ENCODE data around the gene LCOR. TPM values are rescaled to one million over a fixed set of nuclear protein-coding genes. Genes with fewer than 3 reads are reported as not detected.
A peak's percentile ranks its signal among the peaks of the same experiment; 100 is the strongest.
"Not testable (repeated sequence)": the region's sequence is repeated elsewhere in the genome, so short reads cannot be mapped to it uniquely, and the experiment has no call there.

Gene LCOR
- polyA plus RNA-seq, 6 donors from 2014 or later, result 26.7 to 68.2 (median 47.2) TPM

- peaks cover 0 to 10% of the 10 kb centered on the region in 2 donors for H3K36me3 Mint-ChIP-seq
- DNase-seq (no peak), ATAC-seq (ENCODE audit: low read depth in 2 of 2) (no peak)
- H3K4me1 Mint-ChIP-seq, result peaks cover 8 to 19% (median 12%) of the 10 kb centered on the region in 3 donors
- H3K27ac Mint-ChIP-seq, result peak overlapping the region in 2 of 6 donors; percentile 42 to 62
- no peaks in the 10 kb centered on the region for H3K27me3 Mint-ChIP-seq
- no peaks in the 10 kb centered on the region for H3K9me3 Mint-ChIP-seq
- H3K4me3 Mint-ChIP-seq, result peak overlapping the region in 1 of 8 donors; percentile 12
Measured at GRCh38 chr10:96935810-96936209, 103.7 kb downstream of the LCOR start.

GRCh38 chr10:96943161-96943560, 111.1 kb downstream of the LCOR start:
- not testable (repeated sequence) for H3K4me3 Mint-ChIP-seq

GRCh38 chr10:96947036-96947435, 114.9 kb downstream of the LCOR start:
- H3K9me3 Mint-ChIP-seq, result no peaks in the 10 kb centered on the region
- DNase-seq (no peak), ATAC-seq (ENCODE audit: low read depth in 2 of 2) (no peak)
- peaks cover 4 to 9% (median 8%) of the 10 kb centered on the region in 3 donors for H3K4me1 Mint-ChIP-seq
- H3K36me3 Mint-ChIP-seq, result peaks cover 0 to 10% of the 10 kb centered on the region in 2 donors
- H3K4me3 Mint-ChIP-seq, result no peak overlapping the region
- no peaks in the 10 kb centered on the region for H3K27me3 Mint-ChIP-seq
- peak overlapping the region in 3 of 6 donors; percentile 19 to 82 (median 42) for H3K27ac Mint-ChIP-seq

More at GRCh38 chr10:96943161-96943560, 111.1 kb downstream of the LCOR start:
- H3K36me3 Mint-ChIP-seq, result peaks cover 0 to 14% of the 10 kb centered on the region in 2 donors
- DNase-seq; H3K27ac Mint-ChIP-seq; H3K27me3 Mint-ChIP-seq; ATAC-seq (ENCODE audit: low read depth in 2 of 2); H3K9me3 Mint-ChIP-seq; H3K4me1 Mint-ChIP-seq: not testable (repeated sequence)

- Mint-ChIP-seq H3K27ac (peak overlapping the region in 3 of 6 donors; percentile 65 to 92 (median 66)), H3K4me3 (peak overlapping the region in 1 of 8 donors; percentile 55), H3K4me1 (peaks cover 4 to 9% (median 8%) of the 10 kb centered on the region in 3 donors), H3K9me3 (no peaks in the 10 kb centered on the region), H3K27me3 (no peaks in the 10 kb centered on the region), H3K36me3 (peaks cover 0 to 7% of the 10 kb centered on the region in 2 donors)
- DNase-seq (no peak), ATAC-seq (ENCODE audit: low read depth in 2 of 2) (no peak)
Measured at GRCh38 chr10:96949039-96949683, 117.1 kb downstream of the LCOR start.

GRCh38 chr10:96951954-96952353, 119.9 kb downstream of the LCOR start:
- H3K9me3 Mint-ChIP-seq, result no peaks in the 10 kb centered on the region
- DNase-seq (no peak), ATAC-seq (ENCODE audit: low read depth in 2 of 2) (no peak)
- no peak overlapping the region for H3K4me3 Mint-ChIP-seq
- H3K4me1 Mint-ChIP-seq, result peaks cover 0 to 4% (median 0%) of the 10 kb centered on the region in 3 donors
- H3K27ac Mint-ChIP-seq, result peak overlapping the region in 3 of 6 donors; percentile 41 to 79 (median 43)
- H3K27me3 Mint-ChIP-seq, result no peaks in the 10 kb centered on the region
- H3K36me3 Mint-ChIP-seq, result peaks cover 0 to 11% of the 10 kb centered on the region in 2 donors

GRCh38 chr10:96955794-96956193, 123.7 kb downstream of the LCOR start:
- peaks cover 0 to 11% of the 10 kb centered on the region in 2 donors for H3K36me3 Mint-ChIP-seq
- no peak for ATAC-seq (ENCODE audit: low read depth in 2 of 2)
- no peaks in the 10 kb centered on the region for H3K27me3 Mint-ChIP-seq
- no peaks in the 10 kb centered on the region for H3K4me1 Mint-ChIP-seq
- no peak for DNase-seq
- no peak overlapping the region for H3K4me3 Mint-ChIP-seq
- H3K27ac Mint-ChIP-seq, result no peak overlapping the region
- H3K9me3 Mint-ChIP-seq, result no peaks in the 10 kb centered on the region

- Mint-ChIP-seq H3K27ac (peak overlapping the region in 1 of 6 donors; percentile 81), H3K27me3 (no peaks in the 10 kb centered on the region), H3K4me3 (no peak overlapping the region), H3K9me3 (no peaks in the 10 kb centered on the region), H3K36me3 (peaks cover 0 to 11% of the 10 kb centered on the region in 2 donors), H3K4me1 (no peaks in the 10 kb centered on the region)
- DNase-seq, result no peak
- no peak for ATAC-seq (ENCODE audit: low read depth in 2 of 2)
Measured at GRCh38 chr10:96958071-96958470, 126.0 kb downstream of the LCOR start.

GRCh38 chr10:96959733-96960132, 127.6 kb downstream of the LCOR start:
- ATAC-seq (ENCODE audit: low read depth in 2 of 2), result no peak
- Mint-ChIP-seq H3K9me3 (no peaks in the 10 kb centered on the region), H3K27ac (peak overlapping the region in 2 of 6 donors; percentile 8 to 78), H3K4me1 (no peaks in the 10 kb centered on the region), H3K36me3 (peaks cover 0 to 11% of the 10 kb centered on the region in 2 donors), H3K27me3 (no peaks in the 10 kb centered on the region), H3K4me3 (no peak overlapping the region)
- no peak for DNase-seq

GRCh38 chr10:96960872-96961271, 128.8 kb downstream of the LCOR start:
- Mint-ChIP-seq H3K36me3 (no peaks in the 10 kb centered on the region), H3K9me3 (no peaks in the 10 kb centered on the region), H3K27me3 (no peaks in the 10 kb centered on the region), H3K4me1 (no peaks in the 10 kb centered on the region), H3K27ac (peak overlapping the region in 1 of 6 donors; percentile 30), H3K4me3 (no peak overlapping the region)
- ATAC-seq (ENCODE audit: low read depth in 2 of 2) (no peak), DNase-seq (no peak)

GRCh38 chr10:96964131-96964530, 132.0 kb downstream of the LCOR start:
- H3K27me3 Mint-ChIP-seq, result no peaks in the 10 kb centered on the region
- peaks cover 0 to 8% of the 10 kb centered on the region in 2 donors for H3K36me3 Mint-ChIP-seq
- no peaks in the 10 kb centered on the region for H3K9me3 Mint-ChIP-seq
- DNase-seq, result no peak
- no peak overlapping the region for H3K4me3 Mint-ChIP-seq
- no peak overlapping the region for H3K27ac Mint-ChIP-seq
- peaks cover 3 to 5% (median 5%) of the 10 kb centered on the region in 3 donors for H3K4me1 Mint-ChIP-seq
- no peak for ATAC-seq (ENCODE audit: low read depth in 2 of 2)

GRCh38 chr10:96967847-96968246, 135.7 kb downstream of the LCOR start:
- DNase-seq (no peak), ATAC-seq (ENCODE audit: low read depth in 2 of 2) (no peak)
- Mint-ChIP-seq H3K4me1 (peaks cover 8 to 23% (median 10%) of the 10 kb centered on the region in 3 donors), H3K9me3 (no peaks in the 10 kb centered on the region), H3K4me3 (no peak overlapping the region), H3K27me3 (no peaks in the 10 kb centered on the region), H3K36me3 (peaks cover 0 to 10% of the 10 kb centered on the region in 2 donors), H3K27ac (no peak overlapping the region)

- H3K27ac Mint-ChIP-seq, result no peak overlapping the region
- no peaks in the 10 kb centered on the region for H3K27me3 Mint-ChIP-seq
- H3K4me1 Mint-ChIP-seq, result peaks cover 13 to 33% (median 18%) of the 10 kb centered on the region in 3 donors
- peaks cover 0 to 10% of the 10 kb centered on the region in 2 donors for H3K36me3 Mint-ChIP-seq
- no peak for ATAC-seq (ENCODE audit: low read depth in 2 of 2)
- no peak overlapping the region for H3K4me3 Mint-ChIP-seq
- no peak for DNase-seq
- no peaks in the 10 kb centered on the region for H3K9me3 Mint-ChIP-seq
Measured at GRCh38 chr10:96968682-96969423, 136.8 kb downstream of the LCOR start.

GRCh38 chr10:96971324-96971723, 139.2 kb downstream of the LCOR start:
- no peaks in the 10 kb centered on the region for H3K27me3 Mint-ChIP-seq
- peak overlapping the region in 1 of 8 donors; percentile 38 for H3K4me3 Mint-ChIP-seq
- H3K36me3 Mint-ChIP-seq, result peaks cover 0 to 10% of the 10 kb centered on the region in 2 donors
- ATAC-seq (ENCODE audit: low read depth in 2 of 2), result no peak
- peaks cover 30 to 50% (median 35%) of the 10 kb centered on the region in 3 donors for H3K4me1 Mint-ChIP-seq
- peak overlapping the region in 2 of 6 donors; percentile 4 to 31 for H3K27ac Mint-ChIP-seq
- no peak for DNase-seq
- no peaks in the 10 kb centered on the region for H3K9me3 Mint-ChIP-seq

- Mint-ChIP-seq H3K27ac (no peak overlapping the region), H3K4me3 (no peak overlapping the region), H3K9me3 (no peaks in the 10 kb centered on the region), H3K27me3 (no peaks in the 10 kb centered on the region), H3K4me1 (peaks cover 30 to 50% (median 37%) of the 10 kb centered on the region in 3 donors), H3K36me3 (peaks cover 0 to 10% of the 10 kb centered on the region in 2 donors)
- DNase-seq (no peak), ATAC-seq (ENCODE audit: low read depth in 2 of 2) (no peak)
Measured at GRCh38 chr10:96972264-96972663, 140.2 kb downstream of the LCOR start.

All from naive B cell (primary cell).